ENCODE results near the gene CTXND2. TPM values are rescaled to one million over a fixed set of nuclear protein-coding genes. Genes with fewer than 3 reads are reported as not detected.
A peak's percentile ranks its signal among the peaks of the same experiment; 100 is the strongest.

The CTXND2 gene
- total RNA-seq, 4 donors from 2014 or later, result not detected

DNA sequence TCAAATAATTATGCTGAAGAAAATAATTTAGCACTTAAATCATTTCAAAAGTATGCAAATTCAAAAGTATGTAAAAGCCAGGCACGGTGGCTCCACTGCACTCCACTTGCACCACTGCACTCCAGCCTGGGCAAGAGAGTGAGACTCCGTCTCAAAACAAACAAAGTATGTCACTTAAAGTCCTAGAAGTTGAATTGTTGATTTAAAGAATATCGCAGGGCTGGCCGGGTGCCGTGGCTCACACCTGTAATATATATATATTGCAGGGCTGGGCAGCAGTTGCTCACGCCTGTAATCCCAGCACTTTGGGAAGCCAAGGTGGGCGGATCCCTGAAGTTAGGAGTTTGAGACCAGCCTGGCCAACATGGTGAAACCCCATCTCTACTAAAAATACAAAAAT lies 30.5 kb downstream of the CTXND2 start:
- intact Hi-C loops (cut with DNase I), result no loop called here
- H3K27ac ChIP-seq, result no peak overlapping the region
- H3K9me3 ChIP-seq, result no peaks in the 10 kb centered on the region
- H3K4me1 ChIP-seq, result peaks cover 3% of the 10 kb centered on the region in 2 donors
- TF ChIP-seq, protein P1, sequence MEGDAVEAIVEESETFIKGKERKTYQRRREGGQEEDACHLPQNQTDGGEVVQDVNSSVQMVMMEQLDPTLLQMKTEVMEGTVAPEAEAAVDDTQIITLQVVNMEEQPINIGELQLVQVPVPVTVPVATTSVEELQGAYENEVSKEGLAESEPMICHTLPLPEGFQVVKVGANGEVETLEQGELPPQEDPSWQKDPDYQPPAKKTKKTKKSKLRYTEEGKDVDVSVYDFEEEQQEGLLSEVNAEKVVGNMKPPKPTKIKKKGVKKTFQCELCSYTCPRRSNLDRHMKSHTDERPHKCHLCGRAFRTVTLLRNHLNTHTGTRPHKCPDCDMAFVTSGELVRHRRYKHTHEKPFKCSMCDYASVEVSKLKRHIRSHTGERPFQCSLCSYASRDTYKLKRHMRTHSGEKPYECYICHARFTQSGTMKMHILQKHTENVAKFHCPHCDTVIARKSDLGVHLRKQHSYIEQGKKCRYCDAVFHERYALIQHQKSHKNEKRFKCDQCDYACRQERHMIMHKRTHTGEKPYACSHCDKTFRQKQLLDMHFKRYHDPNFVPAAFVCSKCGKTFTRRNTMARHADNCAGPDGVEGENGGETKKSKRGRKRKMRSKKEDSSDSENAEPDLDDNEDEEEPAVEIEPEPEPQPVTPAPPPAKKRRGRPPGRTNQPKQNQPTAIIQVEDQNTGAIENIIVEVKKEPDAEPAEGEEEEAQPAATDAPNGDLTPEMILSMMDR (IDR thresholded peaks at IDR 0.05), result no peak
- no peak for TF ChIP-seq POLR2A (IDR thresholded peaks at IDR 0.05)
- peak; percentile 42 to 50 for DNase-seq
- no peaks in the 10 kb centered on the region for H3K36me3 ChIP-seq
- 38 to 57% methylated on average over 7 of the region's 7 CpGs for whole genome bisulfite sequencing, 2 donors
- no peak overlapping the region for H3K4me3 ChIP-seq (replicated peaks in 1 of 3)
- H3K27me3 ChIP-seq, result no peaks in the 10 kb centered on the region

DNA sequence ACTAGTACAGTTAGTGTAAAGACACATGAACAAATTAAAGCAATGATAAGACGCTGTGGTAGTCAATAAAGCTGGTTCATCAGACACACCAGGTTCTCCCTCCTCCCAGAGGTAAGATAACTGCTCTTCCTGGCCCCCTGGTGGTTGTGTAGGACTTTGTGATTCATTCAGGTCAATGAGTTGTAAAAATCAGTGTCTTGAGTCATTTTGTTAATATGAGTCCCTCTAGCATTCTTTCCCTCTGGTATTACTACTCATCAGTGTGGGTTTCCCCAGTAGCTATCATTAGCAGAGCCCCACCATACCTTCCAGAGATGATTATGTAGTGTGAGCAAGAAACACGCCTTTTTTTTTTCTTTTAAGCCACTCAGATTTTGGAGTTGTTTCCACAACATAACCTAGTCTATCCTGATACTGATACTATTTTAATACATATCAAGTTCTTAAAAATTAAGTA lies 35.6 kb downstream of the CTXND2 start:
- H3K4me3 ChIP-seq (replicated peaks in 1 of 3), result no peak overlapping the region
- WGBS, 2 donors, result 49 to 50% methylated on average over 2 of the region's 2 CpGs
- intact Hi-C loops (cut with DNase I), result no loop called here
- no peak for TF ChIP-seq POLR2A (IDR thresholded peaks at IDR 0.05)
- TF ChIP-seq, protein P1 (IDR thresholded peaks at IDR 0.05), result peak in 5 of 6 experiments; percentile 25 to 82 (median 64)
- DNase-seq, result peak; percentile 72 to 82
- peaks cover 9 to 14% of the 10 kb centered on the region in 2 donors for H3K4me1 ChIP-seq
- no peaks in the 10 kb centered on the region for H3K9me3 ChIP-seq
- H3K27me3 ChIP-seq, result no peaks in the 10 kb centered on the region
- H3K36me3 ChIP-seq, result peaks cover 2% of the 10 kb centered on the region in 2 donors
- H3K27ac ChIP-seq, result peak overlapping the region in 1 of 3 donors; percentile 5

DNA sequence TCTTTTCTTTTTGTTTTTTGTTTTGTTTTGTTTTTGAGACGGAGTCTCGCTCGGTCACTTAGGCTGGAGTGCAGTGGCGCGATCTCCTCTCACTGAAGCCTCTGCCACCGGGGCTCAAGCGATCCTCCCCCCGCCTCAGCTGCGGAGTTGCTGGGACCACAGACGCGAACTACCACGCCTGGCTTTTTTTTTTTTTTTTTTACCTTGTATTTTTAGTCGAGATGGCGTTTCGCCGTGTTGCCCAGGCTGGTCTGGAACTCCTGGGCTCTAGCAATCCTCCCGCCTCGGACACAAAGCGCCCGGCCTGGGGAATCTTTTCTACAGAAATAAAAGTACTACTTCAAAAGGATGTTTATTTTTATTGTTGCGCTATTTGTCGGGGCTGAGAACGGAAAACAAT lies 38.1 kb downstream of the CTXND2 start:
- DNase-seq, result peak; percentile 18 to 20
- TF ChIP-seq, protein P1 (IDR thresholded peaks at IDR 0.05), result no peak
- TF ChIP-seq POLR2A (IDR thresholded peaks at IDR 0.05), result no peak
- peak overlapping the region in 1 of 3 donors; percentile 71 for H3K4me3 ChIP-seq (replicated peaks in 1 of 3)
- peaks cover 21 to 27% of the 10 kb centered on the region in 2 donors for H3K36me3 ChIP-seq
- WGBS, 2 donors, result 74 to 77% methylated on average over 23 of the region's 23 CpGs
- H3K4me1 ChIP-seq, result peaks cover 6 to 16% of the 10 kb centered on the region in 2 donors
- no peaks in the 10 kb centered on the region for H3K9me3 ChIP-seq
- no peaks in the 10 kb centered on the region for H3K27me3 ChIP-seq
- intact Hi-C loops (cut with DNase I), result no loop called here
- H3K27ac ChIP-seq, result no peak overlapping the region

DNA sequence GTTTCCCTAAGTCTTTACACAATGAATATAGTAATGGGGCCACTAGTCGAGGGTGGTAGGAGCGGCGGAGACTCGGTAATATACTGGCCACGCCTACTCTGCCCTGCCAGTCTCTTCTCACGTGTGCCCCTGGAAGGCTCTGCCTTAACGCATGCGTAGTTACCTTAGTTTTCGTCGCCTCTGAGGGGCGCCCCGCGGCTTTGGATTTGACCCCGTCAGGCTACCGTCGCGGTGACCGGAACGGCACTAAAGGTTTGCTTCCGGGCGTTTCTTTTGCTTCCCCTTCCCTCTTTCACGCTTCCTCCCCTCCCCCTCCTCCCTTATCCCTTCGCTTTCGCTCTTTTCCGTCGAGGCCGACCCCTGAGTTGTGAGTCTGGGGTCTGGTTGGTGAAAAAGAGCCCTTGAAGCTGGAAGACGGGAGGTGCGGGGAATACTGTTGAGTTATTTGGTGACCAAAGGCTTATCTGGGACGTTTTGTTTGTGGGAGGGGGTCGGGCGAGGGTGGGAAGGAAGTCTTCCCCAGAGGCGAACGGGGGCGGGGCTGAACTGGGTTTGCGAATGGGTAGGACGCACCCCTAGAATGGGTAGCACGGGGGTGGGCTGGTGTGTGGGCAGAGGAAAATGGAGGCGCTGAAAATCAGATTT lies 39.3 kb downstream of the CTXND2 start, which contains the start of gene SETDB1:
Gene SETDB1, plus strand, starts transcription at position 267 of the 645 bp plus-strand sequence. CDS start 1,352 bp downstream, outside the sequence.
- TF ChIP-seq POLR2A (IDR thresholded peaks at IDR 0.05), result peak in 1 of 2 donors; percentile 59
- TF ChIP-seq, protein P1 (IDR thresholded peaks at IDR 0.05), result peak in 1 of 6 experiments; percentile 24
- 0 to 1% methylated on average over 39 of the region's 39 CpGs for WGBS, 2 donors
- DNase-seq, result peak; percentile 96

DNA sequence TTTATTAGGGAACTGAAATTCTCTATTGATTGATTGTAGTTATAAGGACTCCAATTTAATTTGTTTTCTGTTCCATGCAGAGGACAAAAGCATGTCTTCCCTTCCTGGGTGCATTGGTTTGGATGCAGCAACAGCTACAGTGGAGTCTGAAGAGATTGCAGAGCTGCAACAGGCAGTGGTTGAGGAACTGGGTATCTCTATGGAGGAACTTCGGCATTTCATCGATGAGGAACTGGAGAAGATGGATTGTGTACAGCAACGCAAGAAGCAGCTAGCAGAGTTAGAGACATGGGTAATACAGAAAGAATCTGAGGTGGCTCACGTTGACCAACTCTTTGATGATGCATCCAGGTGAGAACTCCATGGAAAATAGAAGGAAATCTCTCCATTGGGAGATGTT lies 40.7 kb downstream of the CTXND2 start:
- TF ChIP-seq POLR2A (IDR thresholded peaks at IDR 0.05), result no peak
- TF ChIP-seq, protein P1 (IDR thresholded peaks at IDR 0.05), result no peak
- 93 to 98% methylated on average over 4 of the region's 4 CpGs for whole genome bisulfite sequencing, 2 donors
- DNase-seq, result no peak
- Histone ChIP-seq H3K4me3 (replicated peaks in 1 of 3) (no peak overlapping the region), H3K27ac (no peak overlapping the region), H3K27me3 (no peaks in the 10 kb centered on the region), H3K9me3 (no peaks in the 10 kb centered on the region), H3K4me1 (peaks cover 6 to 11% of the 10 kb centered on the region in 2 donors), H3K36me3 (peaks cover 33 to 47% of the 10 kb centered on the region in 2 donors)
- intact Hi-C loops (cut with DNase I), result no loop called here

More for the DNA sequence above, 39.3 kb downstream of the CTXND2 start, which contains the start of gene SETDB1:
- H3K27ac ChIP-seq, result peak within 1 kb of the TSS; percentile 80 to 89 (median 81)
- peaks cover 25 to 38% of the 10 kb centered on the region in 2 donors for H3K36me3 ChIP-seq
- peaks cover 6 to 16% of the 10 kb centered on the region in 2 donors for H3K4me1 ChIP-seq
- intact Hi-C loops (cut with DNase I), result no loop called here
- H3K27me3 ChIP-seq, result no peaks in the 10 kb centered on the region
- no peaks in the 10 kb centered on the region for H3K9me3 ChIP-seq
- H3K4me3 ChIP-seq (replicated peaks in 1 of 3), result peak within 1 kb of the TSS; percentile 51 to 100 (median 71)
